ENCODE results near the gene HOXB3. TPM values are rescaled to one million over a fixed set of nuclear protein-coding genes. Genes with fewer than 3 reads are reported as not detected.

Gene HOXB3
- total RNA-seq, 2 donors from 2014 or later: 3.1 to 5.4 TPM

DNA sequence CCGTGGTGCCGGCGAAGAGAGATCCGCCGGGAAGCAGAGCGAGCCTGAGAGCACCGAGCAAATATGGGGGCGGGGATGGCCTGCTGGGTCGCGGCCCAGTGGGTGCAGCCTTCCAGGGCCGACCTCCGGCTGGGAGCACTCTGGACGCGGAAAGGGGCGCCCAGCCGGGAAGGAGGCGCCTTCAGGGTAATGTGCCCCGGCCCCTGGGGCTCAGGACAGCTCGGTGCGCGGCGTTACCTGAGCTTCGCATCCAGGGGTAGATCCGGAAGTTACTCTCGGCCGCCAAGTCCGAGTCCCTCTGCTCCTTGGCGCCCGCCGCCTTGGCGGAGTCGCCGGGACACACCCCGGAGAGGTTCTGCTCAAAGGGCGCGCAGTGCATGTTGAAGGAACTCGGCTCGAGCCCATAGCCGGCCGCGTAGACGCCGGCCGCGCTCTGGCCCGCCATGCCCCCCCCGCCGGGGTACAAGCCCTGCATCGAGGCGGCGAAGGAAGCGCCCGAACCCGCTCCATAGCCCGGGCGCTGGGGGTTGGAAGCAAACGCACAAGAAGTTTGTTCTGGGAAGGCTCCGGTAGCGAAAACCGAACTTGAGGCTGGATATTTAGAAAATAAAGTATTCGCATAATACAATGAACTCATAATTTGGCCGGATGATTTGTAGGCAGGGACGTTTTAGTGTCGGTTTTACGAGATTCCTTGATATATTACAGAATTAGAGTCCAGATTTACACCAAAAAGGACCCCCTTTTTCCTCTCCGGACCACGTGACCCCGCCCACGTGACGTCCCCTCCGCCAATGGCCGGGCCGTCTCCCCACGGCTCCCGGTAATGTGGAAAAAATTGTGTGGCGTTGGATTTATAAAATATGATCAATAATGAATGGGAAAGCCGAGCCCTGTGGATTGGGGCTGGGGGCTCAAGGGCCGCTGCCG is 20.5 kb upstream of the HOXB3 start, which contains the start of gene HOXB7:
HOXB7 (minus strand) TSS at position 736 of the 930 bp plus-strand sequence; CDS start at position 637, 99 bp downstream.
- Mint-ChIP-seq H3K4me3 (peak within 1 kb of the TSS; percentile 96), H3K27me3 (peaks cover 59% of the 10 kb centered on the region), H3K9me3 (no peaks in the 10 kb centered on the region), H3K36me3 (ENCODE audit: low read depth) (peaks cover 16% of the 10 kb centered on the region), H3K27ac (peak within 1 kb of the TSS; percentile 80), H3K4me1 (peaks cover 27% of the 10 kb centered on the region)
- peak; percentile 65 for ATAC-seq (replicated peaks)

DNA sequence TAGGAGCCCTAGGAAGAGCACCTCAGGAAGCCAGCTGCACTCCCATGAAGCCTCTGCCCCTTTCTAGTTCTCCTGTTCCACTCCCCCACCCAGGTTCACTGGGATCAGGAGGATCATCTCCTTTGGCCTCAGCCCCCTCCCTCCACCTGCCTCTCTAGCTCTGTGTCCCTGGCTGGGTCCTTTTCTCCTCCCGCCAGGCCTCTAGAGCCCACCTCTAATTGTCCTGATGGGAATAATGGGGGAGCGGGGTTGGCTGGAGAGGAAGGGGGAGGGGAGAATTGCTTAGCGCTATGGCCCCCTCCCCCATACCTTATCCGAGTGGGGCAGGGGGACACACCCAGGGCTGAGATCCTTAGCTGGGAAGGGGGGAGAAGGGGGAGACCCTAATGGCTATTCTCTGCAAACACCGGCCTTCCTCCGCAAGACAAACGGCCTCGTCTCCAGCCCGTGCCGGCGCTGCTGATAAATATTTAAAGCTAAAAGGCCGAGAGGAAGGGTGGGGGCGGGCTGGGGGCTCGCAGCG is 19.8 kb upstream of the HOXB3 start:
- ATAC-seq (replicated peaks): no peak
- peaks cover 22% of the 10 kb centered on the region for H3K4me1 Mint-ChIP-seq
- H3K27ac Mint-ChIP-seq: no peak overlapping the region
- H3K27me3 Mint-ChIP-seq: peaks cover 57% of the 10 kb centered on the region
- no peaks in the 10 kb centered on the region for H3K9me3 Mint-ChIP-seq
- H3K4me3 Mint-ChIP-seq: peak overlapping the region; percentile 96
- H3K36me3 Mint-ChIP-seq (ENCODE audit: low read depth): peaks cover 16% of the 10 kb centered on the region

DNA sequence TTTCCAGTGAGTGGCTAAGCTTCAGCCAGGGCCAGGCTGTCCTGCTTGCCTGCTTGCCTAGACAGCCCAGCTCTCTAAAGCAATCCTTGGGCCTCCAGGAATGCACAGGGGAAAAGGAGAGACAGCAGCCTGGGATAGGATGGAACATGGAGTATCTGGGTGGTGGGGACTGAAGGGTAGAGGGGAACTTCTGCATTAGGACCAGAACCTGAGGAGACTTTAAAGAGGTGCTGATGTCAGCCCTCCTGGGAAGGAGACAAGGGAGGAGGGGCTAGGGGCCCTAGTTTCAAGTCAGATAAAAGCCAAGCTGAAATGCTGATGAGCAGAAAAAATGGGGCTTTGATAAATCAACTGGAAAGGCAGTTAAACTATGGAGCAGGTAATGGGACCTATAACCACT is 19.0 kb upstream of the HOXB3 start:
- H3K27ac Mint-ChIP-seq: no peak overlapping the region
- peaks cover 11% of the 10 kb centered on the region for H3K36me3 Mint-ChIP-seq (ENCODE audit: low read depth)
- no peak overlapping the region for H3K4me3 Mint-ChIP-seq
- ATAC-seq (replicated peaks): no peak
- H3K27me3 Mint-ChIP-seq: peaks cover 59% of the 10 kb centered on the region
- H3K9me3 Mint-ChIP-seq: no peaks in the 10 kb centered on the region
- H3K4me1 Mint-ChIP-seq: peaks cover 22% of the 10 kb centered on the region

DNA sequence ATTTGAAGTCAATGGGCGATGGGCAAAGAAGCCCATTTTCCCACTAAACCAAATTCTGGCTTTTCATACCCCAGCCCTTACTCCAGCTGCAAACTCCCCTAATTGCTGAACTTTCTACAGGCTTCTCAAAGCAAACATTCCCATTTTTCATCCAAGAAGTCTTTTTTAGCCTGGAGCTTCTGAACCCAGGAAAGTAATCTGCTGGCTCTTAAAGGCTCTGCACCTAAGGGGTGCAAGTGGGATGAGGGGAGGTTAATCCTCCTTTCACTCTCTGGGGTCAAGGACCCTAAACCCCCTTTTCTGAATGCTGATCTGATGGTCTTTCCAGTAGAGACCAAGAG is 18.4 kb upstream of the HOXB3 start:
- Mint-ChIP-seq H3K9me3 (no peaks in the 10 kb centered on the region), H3K36me3 (ENCODE audit: low read depth) (peaks cover 6% of the 10 kb centered on the region), H3K27me3 (peaks cover 59% of the 10 kb centered on the region), H3K27ac (no peak overlapping the region), H3K4me1 (peaks cover 17% of the 10 kb centered on the region), H3K4me3 (no peak overlapping the region)
- ATAC-seq (replicated peaks): no peak

DNA sequence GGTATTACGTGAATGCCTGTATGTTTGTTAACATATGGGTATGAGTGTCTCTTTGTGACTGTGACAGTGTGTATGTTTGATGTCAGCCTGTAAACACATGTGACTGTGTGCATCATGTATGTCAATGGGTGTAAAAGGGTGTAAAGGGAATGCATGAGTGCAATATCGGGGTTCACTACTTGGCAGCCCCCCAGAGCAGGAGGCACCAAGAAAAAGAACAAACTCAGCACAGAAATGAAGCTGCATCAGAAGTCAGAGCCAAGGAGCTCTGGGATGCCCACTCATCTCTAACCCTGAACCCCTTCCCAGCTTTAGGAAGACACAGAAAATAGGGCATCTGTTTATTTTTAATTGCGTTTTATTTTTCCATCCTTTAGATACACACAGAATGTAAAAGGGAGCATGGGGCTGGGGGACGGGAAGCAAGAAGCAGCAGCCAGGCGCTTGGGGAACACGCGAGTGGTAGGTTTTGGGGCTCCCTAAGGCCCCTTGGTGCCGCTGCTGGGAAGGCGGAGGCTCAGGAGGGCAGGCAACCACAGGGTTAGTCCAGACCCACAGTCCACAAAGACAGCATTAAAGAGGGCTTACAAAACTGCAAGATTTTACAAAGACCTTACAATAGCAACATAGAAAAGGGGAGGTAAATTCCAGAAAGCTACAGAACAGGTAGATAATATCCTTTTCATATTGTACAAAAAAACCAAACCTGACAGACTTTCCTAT is 17.0 kb upstream of the HOXB3 start:
- peaks cover 5% of the 10 kb centered on the region for H3K4me1 Mint-ChIP-seq
- peaks cover 58% of the 10 kb centered on the region for H3K27me3 Mint-ChIP-seq
- peaks cover 6% of the 10 kb centered on the region for H3K36me3 Mint-ChIP-seq (ENCODE audit: low read depth)
- H3K9me3 Mint-ChIP-seq: no peaks in the 10 kb centered on the region
- no peak for ATAC-seq (replicated peaks)
- H3K4me3 Mint-ChIP-seq: no peak overlapping the region
- H3K27ac Mint-ChIP-seq: no peak overlapping the region

DNA sequence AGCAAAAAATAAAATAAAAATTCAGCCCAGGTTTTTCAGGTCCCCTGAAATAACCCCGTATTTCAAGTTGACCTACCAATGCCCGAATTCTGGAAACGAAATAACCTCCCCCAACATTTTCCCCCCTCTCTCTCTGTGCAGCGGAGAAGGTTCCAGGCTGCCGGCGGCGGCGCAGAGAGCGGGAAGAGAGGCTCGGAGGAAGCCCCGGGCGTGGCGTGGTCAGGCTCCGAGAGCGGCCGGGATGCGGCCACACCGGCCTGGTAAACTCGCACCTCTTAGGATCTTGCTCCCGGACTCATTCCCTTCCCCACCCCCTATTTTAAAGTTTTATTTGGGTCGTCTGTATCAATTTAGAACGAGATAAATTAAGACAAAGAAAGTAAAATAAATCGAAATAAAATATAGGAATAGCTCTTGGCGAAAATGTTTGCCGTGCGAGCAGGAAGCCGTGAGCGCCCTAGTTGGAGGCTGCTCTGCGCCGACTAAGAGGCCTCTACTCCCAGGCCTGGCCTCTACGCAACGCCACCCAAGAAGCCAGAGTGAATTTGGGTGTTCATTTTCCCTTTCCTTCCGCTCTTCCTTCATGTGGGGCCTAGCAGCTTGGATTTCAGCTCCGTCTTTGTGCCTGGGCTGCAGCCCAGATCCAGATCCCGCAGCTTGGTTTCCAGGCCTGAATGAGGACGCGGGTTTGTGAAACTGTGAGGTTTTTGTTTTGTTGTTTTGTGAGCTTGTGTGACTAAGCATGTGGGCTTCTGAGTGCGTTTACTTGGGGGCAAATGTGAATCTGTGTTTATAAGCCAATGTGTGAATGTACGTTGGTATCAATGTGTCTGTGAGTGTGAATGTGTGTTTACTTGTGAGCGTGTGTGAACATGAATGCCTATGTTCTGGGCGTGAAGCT is 16.2 kb upstream of the HOXB3 start:
- ATAC-seq (replicated peaks): no peak
- Mint-ChIP-seq H3K4me1 (peaks cover 5% of the 10 kb centered on the region), H3K27ac (no peak overlapping the region), H3K27me3 (peaks cover 52% of the 10 kb centered on the region), H3K4me3 (no peak overlapping the region), H3K9me3 (no peaks in the 10 kb centered on the region), H3K36me3 (ENCODE audit: low read depth) (peaks cover 6% of the 10 kb centered on the region)

DNA sequence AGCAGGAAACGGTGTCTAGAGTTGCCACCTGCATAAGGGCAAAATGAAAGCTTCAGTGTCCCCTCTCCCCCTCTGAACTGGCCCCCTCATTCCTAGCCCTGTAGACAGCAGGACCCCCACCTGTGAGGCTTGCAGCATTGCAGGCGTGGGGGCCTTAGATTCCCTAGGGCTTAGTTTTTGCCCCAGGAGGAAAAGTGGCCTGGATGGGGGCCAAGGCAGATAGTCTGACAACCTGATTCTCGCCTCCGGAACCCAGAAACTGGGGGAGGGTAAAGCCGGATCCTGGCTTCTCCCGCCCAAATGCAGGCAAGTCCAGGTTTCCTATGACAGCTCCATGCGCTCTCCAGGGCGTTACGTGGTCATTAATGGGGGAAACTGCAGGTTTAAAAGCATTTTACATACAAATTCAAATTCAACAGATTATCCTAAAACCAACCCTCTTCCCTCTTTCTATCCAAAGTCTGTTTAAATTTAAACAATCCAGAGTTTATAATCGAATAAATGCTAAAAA is 15.4 kb upstream of the HOXB3 start:
- Mint-ChIP-seq H3K9me3 (no peaks in the 10 kb centered on the region), H3K4me1 (no peaks in the 10 kb centered on the region), H3K4me3 (no peak overlapping the region), H3K36me3 (ENCODE audit: low read depth) (no peaks in the 10 kb centered on the region), H3K27ac (no peak overlapping the region), H3K27me3 (peaks cover 55% of the 10 kb centered on the region)
- ATAC-seq (replicated peaks): no peak

DNA sequence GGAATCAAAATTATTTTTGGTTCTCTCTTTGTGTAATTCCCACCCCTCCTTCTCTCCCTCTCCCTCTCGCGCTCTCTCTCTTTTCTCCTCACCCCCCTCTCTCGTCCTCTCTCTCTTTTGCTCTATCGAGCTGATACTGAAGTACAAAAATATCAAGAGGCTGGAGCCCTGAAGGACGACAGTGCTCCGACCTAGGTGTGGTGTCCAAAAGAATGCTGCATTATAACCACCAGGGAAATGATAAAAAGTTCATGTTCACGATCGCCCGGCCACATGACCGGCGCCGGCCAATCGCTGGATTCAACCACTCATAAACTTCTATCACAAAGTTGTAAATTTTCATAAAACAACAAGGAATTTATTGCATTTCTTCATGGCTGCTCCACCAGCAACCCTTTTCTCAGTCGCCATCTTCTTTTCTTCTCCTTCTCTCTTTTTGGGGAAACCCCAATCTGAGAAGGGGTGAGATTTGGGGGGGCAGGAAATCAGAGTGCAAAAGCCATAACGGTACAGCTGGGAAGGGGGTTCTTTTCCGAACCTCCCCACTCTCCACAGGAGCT is 14.8 kb upstream of the HOXB3 start, which contains the start of gene HOXB6:
HOXB6 (minus strand) TSS at position 217 of the 560 bp plus-strand sequence. CDS start 6,836 bp downstream, outside the sequence.
- no peaks in the 10 kb centered on the region for H3K9me3 Mint-ChIP-seq
- no peak for ATAC-seq (replicated peaks)
- no peak within 1 kb of the TSS for H3K27ac Mint-ChIP-seq
- H3K4me3 Mint-ChIP-seq: no peak within 1 kb of the TSS
- H3K4me1 Mint-ChIP-seq: no peaks in the 10 kb centered on the region
- H3K27me3 Mint-ChIP-seq: peaks cover 61% of the 10 kb centered on the region
- H3K36me3 Mint-ChIP-seq (ENCODE audit: low read depth): no peaks in the 10 kb centered on the region

DNA sequence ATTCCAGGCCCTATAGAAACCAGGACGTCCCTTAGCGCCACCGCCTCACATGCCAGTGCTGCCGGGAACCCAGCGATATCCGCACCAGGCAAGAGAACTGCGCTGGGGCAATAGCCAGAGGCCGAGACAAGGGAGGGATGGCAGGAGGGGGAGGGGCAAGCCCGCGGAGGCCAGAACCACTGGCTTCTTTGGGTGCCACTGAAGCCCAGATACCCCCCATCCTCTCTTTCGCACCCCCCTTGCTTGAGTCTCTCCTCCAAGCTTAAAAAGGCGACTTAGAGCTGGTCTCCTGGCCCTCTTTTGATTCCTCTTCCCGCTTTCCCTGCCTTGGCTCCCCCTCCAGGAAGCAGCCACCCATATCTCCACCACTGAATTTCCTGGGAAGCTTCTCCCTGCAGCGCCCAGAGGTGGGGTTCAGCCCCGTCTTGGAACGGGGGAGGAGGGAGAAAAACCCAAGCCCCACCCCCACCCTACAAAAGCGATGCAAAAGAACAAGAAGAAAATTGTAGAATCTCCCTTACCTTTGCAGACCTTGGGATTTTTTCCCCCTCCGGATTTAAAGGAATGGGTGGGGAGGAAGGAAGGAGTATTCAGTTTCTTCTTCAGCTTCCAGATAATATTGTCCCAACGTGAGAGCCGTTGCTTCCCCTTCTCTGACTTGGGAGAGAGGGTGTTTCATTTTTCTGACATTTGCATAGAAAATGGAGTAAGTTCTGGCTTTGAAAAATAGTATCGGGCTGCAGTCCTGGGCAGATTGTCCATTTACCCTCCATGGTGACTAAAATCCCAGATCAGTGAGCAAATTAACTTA is 14.1 kb upstream of the HOXB3 start:
- ATAC-seq (replicated peaks): no peak
- Mint-ChIP-seq H3K9me3 (no peaks in the 10 kb centered on the region), H3K36me3 (ENCODE audit: low read depth) (no peaks in the 10 kb centered on the region), H3K4me1 (no peaks in the 10 kb centered on the region), H3K4me3 (no peak overlapping the region), H3K27ac (no peak overlapping the region), H3K27me3 (peaks cover 66% of the 10 kb centered on the region)

DNA sequence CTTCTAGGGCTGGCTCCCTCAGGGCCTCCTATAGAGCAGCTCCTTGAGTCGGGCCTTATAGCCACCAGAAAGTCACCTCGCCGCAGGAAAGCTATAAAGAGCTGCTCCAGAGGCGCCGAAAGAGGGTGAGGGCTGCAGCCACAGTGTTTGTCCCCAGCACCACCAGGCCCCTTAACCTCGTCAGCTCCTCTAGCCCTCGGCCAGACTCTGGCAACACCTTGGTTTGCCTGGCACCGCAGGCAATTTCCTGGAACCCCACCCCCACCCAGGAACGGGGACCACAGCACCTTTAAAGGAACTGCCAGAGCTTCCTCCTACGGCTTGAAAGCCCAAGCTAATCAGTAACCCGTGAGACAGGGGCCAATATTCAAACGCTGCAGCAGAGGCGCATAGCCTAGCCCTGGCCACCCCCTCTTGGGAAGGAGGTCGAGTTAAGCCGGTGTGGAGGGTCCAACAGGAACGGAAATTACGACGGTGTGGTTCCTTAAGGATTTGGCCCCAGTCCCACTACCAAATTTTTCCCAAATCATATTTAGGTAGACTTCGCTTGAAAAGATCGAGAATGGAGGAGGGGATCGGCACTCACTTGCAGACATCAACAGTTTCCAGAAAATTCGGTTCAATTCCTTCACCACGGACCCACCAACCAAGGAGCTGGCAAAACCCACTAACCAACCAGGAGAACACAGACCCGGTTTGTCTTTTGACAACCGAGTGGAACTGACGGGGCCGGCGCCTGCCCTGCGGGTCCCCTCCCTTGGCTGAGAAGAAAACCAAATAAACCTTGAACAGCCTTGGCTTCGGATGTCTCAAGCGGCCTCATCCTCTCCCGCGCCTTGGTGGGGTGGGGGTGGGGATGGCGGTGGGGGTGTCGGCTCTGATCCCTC is 11.7 kb upstream of the HOXB3 start:
- Mint-ChIP-seq H3K9me3 (no peaks in the 10 kb centered on the region), H3K4me3 (peak overlapping the region; percentile 50), H3K36me3 (ENCODE audit: low read depth) (no peaks in the 10 kb centered on the region), H3K27ac (no peak overlapping the region), H3K27me3 (peaks cover 75% of the 10 kb centered on the region), H3K4me1 (peaks cover 5% of the 10 kb centered on the region)
- ATAC-seq (replicated peaks): peak; percentile 5

DNA sequence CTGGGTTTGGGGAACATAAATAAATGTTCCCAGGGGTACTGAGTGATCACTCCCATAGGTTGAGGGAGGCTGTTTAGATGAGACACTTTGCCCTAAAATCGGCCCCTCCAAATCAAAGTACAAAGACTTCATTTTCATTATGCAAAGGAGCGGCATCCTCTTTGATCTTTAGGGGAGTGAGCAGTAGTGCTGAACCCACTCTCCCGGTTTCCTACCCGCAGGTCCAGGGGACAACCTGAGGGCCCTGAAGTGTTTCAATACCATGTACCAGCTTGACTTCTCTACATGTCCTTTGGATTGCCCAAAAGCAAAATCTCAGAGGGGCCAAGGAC is 11.1 kb upstream of the HOXB3 start:
- Mint-ChIP-seq H3K4me3 (no peak overlapping the region), H3K4me1 (peaks cover 10% of the 10 kb centered on the region), H3K27me3 (peaks cover 77% of the 10 kb centered on the region), H3K9me3 (no peaks in the 10 kb centered on the region), H3K27ac (no peak overlapping the region), H3K36me3 (ENCODE audit: low read depth) (no peaks in the 10 kb centered on the region)
- ATAC-seq (replicated peaks): no peak

Data from activated T-helper 17 cell treated with anti-CD3 and anti-CD28 coated beads, Interleukin-2, amount 50 U/mL, for 72 hours (primary cell).